SH-SY5Y (cell line): ENCODE results near the gene ADCY5.

Experiments
- GATA2 ChIP-seq: IDR thresholded peaks from 2 replicates; pipeline ENCODE4 v1.6.1; 2011; ENCODE audit warnings: mild to moderate bottlenecking, low read depth, low read length
- GATA3 ChIP-seq: IDR thresholded peaks from 2 replicates; pipeline ENCODE4 v1.6.1; 2011; ENCODE audit warnings: low read depth, mild to moderate bottlenecking, low read length, moderate library complexity

ADCY5 gene

DNA sequence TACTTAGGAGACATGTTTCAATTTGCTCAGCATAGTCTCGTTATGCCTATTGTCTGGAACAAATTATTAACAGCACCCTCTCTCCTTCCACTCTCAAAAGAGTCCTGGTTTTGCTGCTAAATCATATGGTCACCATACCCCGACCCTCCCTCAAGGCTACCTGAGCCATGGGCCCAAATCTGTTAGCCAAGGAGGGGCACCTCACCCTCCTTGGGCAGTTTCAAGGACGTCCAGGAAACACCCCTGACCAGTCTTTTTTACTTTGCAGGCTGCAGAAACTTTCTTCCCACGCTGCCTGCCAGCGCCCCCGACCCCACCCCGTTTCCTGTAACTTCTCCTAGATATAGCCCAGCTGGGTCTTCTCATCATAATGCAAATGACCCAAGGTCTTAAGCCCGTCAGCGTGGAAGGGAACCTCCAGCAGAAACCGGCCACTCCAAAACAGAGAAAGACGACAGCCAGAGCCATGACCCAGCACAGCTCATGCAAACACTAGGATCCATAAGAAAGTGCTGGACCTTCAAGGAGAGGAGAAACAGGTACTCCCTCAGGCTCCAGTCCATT, 62.3 kb downstream of the ADCY5 start:
- TF ChIP-seq GATA2 (no peak), GATA3 (no peak)

DNA sequence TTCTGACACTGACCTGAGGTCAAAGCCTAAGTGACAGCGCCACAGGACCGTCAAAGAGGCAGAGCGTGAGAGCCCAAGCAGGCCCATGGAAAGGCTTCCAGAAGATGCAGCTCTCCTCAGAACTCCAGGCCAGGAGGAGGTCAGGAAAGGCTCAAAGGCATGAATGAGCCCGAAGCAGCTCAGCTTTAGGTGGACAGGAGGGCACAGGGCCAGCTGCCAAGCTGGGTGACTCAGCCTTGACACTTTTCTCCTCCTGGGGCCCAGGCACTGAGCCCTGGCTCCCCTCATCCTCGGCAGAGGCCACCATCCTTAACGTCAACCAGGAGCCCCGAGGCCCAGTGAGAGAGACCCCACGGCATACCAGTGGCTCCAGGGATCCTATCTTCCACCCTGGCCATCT, 62.9 kb downstream of the ADCY5 start:
- no peak for TF ChIP-seq GATA2
- no peak for TF ChIP-seq GATA3

GRCh38 chr3:123385499-123385898, 63.4 kb downstream of the ADCY5 start:
- no peak for TF ChIP-seq GATA3
- no peak for TF ChIP-seq GATA2

DNA sequence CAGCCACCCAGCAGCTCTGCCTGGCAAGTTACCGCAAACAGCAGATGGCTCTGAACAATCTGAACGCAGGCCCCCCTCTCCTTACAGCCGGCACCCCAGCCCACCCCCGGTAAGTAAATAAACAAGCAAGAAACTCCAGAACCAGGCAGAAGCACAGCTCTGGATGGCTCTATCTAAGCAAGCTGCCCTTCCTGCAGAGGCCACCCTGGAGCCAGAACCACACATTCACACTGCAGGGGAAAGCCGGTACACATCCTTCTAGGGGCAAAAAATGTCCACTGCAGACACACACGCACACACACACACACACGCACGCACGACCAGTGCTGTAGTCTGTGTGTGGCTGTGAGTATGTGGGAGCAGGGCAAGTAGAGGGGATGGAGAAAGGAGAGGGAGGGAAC, 63.9 kb downstream of the ADCY5 start:
- TF ChIP-seq GATA2 (no peak), GATA3 (no peak)

GRCh38 chr3:123384256-123384655, 64.6 kb downstream of the ADCY5 start:
- TF ChIP-seq GATA2 = no peak

DNA sequence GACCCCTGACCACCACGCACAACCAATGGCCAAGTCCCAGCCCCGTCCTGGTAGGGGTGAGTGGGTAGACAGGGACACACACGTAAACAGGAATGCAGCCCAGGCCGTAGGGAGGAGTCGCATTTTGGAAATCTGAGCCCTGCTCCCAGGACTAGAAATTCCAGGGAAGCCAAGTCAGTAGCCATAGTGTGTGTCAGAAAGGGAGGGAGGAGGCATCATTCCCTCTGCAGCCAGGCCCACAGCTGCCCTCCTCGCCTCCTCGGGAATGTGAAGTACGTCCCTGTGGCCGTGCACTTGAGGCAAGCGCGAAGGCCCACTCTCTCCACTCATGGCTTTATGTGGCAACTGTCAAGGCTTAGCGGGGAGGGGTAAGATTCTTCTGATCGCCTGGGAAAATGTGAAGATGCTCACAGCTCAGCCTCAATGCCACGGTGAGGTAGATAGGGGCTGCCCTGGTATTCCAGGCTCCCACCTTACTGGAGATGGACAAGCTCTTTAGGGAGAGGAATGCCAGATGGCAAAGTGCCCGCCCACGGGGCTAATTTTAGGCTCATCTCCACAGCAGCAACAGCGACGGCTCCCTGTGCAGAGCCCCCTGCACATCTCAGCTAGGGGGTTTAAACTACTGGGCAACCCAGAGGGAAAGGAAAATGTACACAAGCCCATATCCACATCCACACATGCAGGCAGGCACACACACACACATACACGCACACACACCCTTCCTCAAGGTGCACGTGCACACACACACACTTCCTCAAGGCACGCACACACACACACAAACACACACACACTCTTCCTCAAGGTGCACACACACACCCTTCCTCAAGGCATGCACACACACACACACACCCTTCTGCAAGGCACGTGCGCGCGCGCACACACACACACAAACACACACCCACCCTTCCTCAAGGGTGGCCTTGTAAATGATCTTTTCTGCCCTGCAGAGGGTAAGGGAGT, 65.5 kb downstream of the ADCY5 start:
- no peak for TF ChIP-seq GATA2
- TF ChIP-seq GATA3 = no peak

DNA sequence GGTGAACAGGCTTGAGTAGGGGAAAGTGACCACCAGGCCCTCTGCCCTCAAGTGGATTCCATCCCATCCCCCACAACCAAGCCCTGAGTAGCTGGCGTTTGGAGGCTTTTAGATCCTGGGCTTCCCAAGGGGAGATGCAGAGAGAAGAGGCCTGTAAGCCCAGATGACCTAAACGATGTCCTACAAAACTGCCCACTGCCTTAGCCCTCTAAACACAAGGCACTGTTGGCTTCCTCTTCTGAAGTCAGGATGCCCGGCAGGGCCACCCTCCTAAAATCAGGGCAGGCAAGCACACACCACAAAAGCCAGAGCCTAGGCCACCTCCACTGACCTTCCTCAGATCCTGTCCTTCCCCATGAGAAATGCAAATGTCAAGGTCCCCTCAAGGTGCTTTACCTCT, 68.6 kb downstream of the ADCY5 start:
- no peak for TF ChIP-seq GATA2
- TF ChIP-seq GATA3 = no peak

DNA sequence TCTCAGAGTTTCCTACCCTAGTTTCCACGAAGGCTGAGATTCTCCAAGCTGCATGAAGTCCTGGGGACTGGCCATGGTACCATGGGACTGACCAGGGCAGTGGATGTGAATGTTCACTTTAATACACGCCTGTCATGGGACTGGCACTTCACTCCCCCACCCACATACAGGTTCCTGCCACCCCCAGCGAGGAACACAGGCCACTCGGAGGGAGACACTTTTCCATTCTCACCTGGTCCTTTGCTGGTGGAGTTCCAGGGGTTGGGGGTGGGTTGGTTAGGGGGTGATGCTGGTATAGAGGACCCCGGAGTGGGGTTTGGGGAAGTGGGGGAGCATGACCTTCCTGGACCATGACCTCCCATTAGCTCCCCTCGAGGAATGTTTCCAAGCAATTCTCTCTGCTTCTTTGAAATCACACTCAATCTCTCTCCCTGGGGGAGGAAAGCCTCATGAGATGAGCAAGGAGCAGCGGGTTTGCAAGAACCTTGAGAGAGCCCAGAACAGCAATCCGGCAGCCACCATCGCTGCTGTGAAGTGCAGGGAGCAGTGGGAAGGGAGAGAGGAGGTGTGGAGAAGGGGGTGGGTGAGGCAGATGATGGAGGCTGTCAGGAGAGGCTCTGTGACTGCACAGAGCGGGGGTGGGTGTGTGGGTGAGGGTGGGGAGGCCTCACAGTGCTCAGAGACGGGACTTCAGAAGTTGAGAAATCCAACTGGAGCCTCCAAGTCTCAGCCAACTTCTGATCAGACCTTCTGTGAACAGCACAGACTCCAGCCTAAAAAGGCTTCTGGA, 69.7 kb downstream of the ADCY5 start:
- no peak for TF ChIP-seq GATA3
- TF ChIP-seq GATA2 = no peak

GRCh38 chr3:123378409-123378915, 70.4 kb downstream of the ADCY5 start:
- TF ChIP-seq GATA2 (no peak), GATA3 (no peak)

GRCh38 chr3:123377243-123377740, 71.6 kb downstream of the ADCY5 start:
- TF ChIP-seq GATA3 (no peak), GATA2 (no peak)

- TF ChIP-seq GATA3 (no peak), GATA2 (no peak)
Observed at GRCh38 chr3:123376451-123377242, 72.2 kb downstream of the ADCY5 start.

DNA sequence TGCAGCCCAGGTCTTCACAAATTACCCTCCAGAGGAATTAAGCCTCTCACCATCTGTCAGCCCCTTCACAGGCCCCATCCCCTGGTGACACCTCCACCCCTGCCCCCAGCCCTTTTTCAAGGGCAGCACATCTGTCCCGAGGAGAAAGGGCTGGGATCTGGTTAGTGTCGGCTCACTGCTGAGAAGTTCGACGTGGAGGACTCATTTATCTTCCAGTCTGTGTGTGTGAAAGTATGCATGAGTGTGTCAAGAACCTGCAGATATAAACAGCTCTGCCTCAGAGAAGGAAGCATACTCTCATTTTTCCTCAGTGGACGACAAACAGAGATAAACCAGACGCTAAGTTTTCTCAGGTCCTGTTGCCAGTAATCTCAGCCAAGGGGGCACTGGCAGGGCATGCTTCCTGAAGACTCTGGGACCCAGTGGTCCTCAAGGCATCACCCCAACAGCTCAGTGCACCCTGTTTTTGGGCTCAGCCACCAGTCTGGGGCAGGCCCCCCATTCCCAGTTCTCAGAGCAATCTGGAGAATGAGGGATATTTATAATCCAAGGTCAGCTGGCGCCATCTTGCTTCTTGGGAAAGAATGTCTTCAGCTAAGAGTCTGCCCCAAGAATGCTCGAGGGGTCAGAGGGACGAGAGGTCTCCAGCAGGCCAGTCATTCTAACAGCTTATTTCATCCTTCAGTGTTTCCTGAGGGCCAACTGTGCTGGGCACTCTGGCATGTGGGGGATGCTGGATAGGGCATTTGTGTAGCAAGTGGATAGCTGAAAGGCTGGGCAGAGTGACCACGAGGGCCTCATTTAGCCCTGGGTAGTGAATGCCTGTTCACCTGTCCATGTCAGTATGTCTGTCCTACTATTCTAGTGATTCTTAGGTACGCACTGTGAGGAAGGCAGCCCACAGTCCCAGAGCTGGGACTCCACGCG, 73.6 kb downstream of the ADCY5 start:
- TF ChIP-seq GATA2 = no peak
- TF ChIP-seq GATA3 = no peak
